Measurements from ENCODE around the gene FUBP1.
"Not testable (repeated sequence)": the region's sequence is repeated elsewhere in the genome, so short reads cannot be mapped to it uniquely, and the experiment has no call there.

FUBP1 gene

GRCh38 chr1:77978969-77979876 lies at the start of gene FUBP1:
FUBP1 (minus strand) TSS chr1:77979072; CDS start chr1:77979004, 68 bp downstream.
- peak; percentile 93 for DNase-seq

GRCh38 chr1:78021134-78021533 lies 42.3 kb upstream of the FUBP1 start:
- not testable (repeated sequence) for DNase-seq

GRCh38 chr1:78019024-78019423 lies 40.2 kb upstream of the FUBP1 start:
- no peak for DNase-seq

- DNase-seq = no peak
Observed at GRCh38 chr1:78015148-78015547, 36.3 kb upstream of the FUBP1 start.

- DNase-seq = no peak
Observed at GRCh38 chr1:78011050-78011449, 32.2 kb upstream of the FUBP1 start.

- no peak for DNase-seq
Observed at GRCh38 chr1:78009836-78010235, 31.0 kb upstream of the FUBP1 start.

GRCh38 chr1:78009276-78009675 lies 30.4 kb upstream of the FUBP1 start:
- DNase-seq = no peak

- no peak for DNase-seq
Observed at GRCh38 chr1:78007677-78008341, 28.9 kb upstream of the FUBP1 start.

- DNase-seq = no peak
Observed at GRCh38 chr1:78006521-78006920, 27.6 kb upstream of the FUBP1 start.

GRCh38 chr1:78005755-78006154 lies 26.9 kb upstream of the FUBP1 start:
- no peak for DNase-seq

GRCh38 chr1:78005448-78005722 lies 26.5 kb upstream of the FUBP1 start:
- DNase-seq = no peak

- peak; percentile 36 for DNase-seq
Observed at GRCh38 chr1:78004719-78005447, 26.0 kb upstream of the FUBP1 start, which contains the start of gene DNAJB4. DNAJB4 (plus strand) TSS chr1:78004939; CDS start chr1:78005111, 172 bp downstream.

- DNase-seq = peak; percentile 17
Observed at GRCh38 chr1:78003882-78004718, 25.2 kb upstream of the FUBP1 start.

- DNase-seq = no peak
Observed at GRCh38 chr1:78003070-78003746, 24.3 kb upstream of the FUBP1 start.

GRCh38 chr1:78000536-78000935 lies 21.7 kb upstream of the FUBP1 start:
- DNase-seq = not testable (repeated sequence)

- DNase-seq = no peak
Observed at GRCh38 chr1:77996734-77997133, 17.9 kb upstream of the FUBP1 start.

- no peak for DNase-seq
Observed at GRCh38 chr1:77994117-77994705, 15.3 kb upstream of the FUBP1 start.

GRCh38 chr1:77991638-77992037 lies 12.8 kb upstream of the FUBP1 start:
- DNase-seq = no peak

- DNase-seq = no peak
Observed at GRCh38 chr1:77990629-77991204, 11.8 kb upstream of the FUBP1 start.

- no peak for DNase-seq
Observed at GRCh38 chr1:77989744-77990143, 10.9 kb upstream of the FUBP1 start.

- DNase-seq = no peak
Observed at GRCh38 chr1:77987919-77988318, 9.0 kb upstream of the FUBP1 start.

All from activated CD8-positive, alpha-beta memory T cell treated with anti-CD3 and anti-CD28 coated beads, Interleukin-2, amount 50 U/mL, for 4 hours (primary cell).